Lower leg skin (tissue), 4 donors: ENCODE measurements around the gene TPRX2. TPM values are rescaled to one million over a fixed set of nuclear protein-coding genes. Genes with fewer than 3 reads are reported as not detected.
"Not testable (repeated sequence)": the region's sequence is repeated elsewhere in the genome, so short reads cannot be mapped to it uniquely, and the experiment has no call there.

Experiments used
- DNase-seq, 2 donors: peaks; one replicate each; pipeline ENCODE4 v3.0.0-alpha.2; 2019; ENCODE audit warnings: low spot score in 2 of 2
- H3K4me3 ChIP-seq: fragments of 200-600 bp; sonication (generic); 2 replicates; pipeline ENCODE4 v1.5.1; 2017; ENCODE audit warnings: mild to moderate bottlenecking, low read depth; ENCODE audit not compliant: poor library complexity, severe bottlenecking
- CTCF ChIP-seq, 3 donors: fragments of 450-650 bp; IDR thresholded peaks; one replicate each; pipeline ENCODE4 v1.5.1; 2016; ENCODE audit warnings: antibody characterized with exemption in 3 of 3, mild to moderate bottlenecking in 3 of 3, moderate library complexity in 2 of 3
- POLR2A ChIP-seq, 2 donors: fragments of 450-650 bp; IDR thresholded peaks; one replicate each; pipeline ENCODE4 v1.6.1; 2016 to 2017; ENCODE audit warnings: antibody characterized with exemption in 2 of 2, mild to moderate bottlenecking in 1 of 2, moderate library complexity in 1 of 2
- WGBS, 2 donors: methylation state at CpG; one replicate each; pipeline ENCODE4 v1.1.5; 2018; 5-methylcytosine and 5-hydroxymethylcytosine counted together
- intact Hi-C: fragments of 100-400 bp; cut with DNase I; formaldehyde crosslinking; loops from one replicate; pipeline ENCODE4 v1.15.0; 2023; ENCODE audit warnings: low total_unique reads
- total RNA-seq, 4 donors: library from RNA; depleted of rRNA; stranded (reverse); fragments of >200 nt; gene quantifications; one replicate each; pipeline ENCODE4 v1.1.0, GENCODE V29; 2016

The TPRX2 gene
- total RNA-seq, 4 donors from 2014 or later, result not detected

- DNase-seq, result no peak
- WGBS, 2 donors, result 47 to 71% methylated on average over 10 to 30 of the region's 34 CpGs
- TF ChIP-seq CTCF (IDR thresholded peaks at IDR 0.05) (no peak), POLR2A (IDR thresholded peaks at IDR 0.05) (no peak)
- no peak overlapping the region for H3K4me3 ChIP-seq
- intact Hi-C loops, result no loop called here
Measured at GRCh38 chr19:47860602-47861297, 1.7 kb downstream of the TPRX2 start.

GRCh38 chr19:47861630-47862029 lies 2.6 kb downstream of the TPRX2 start:
- TF ChIP-seq CTCF (IDR thresholded peaks at IDR 0.05) (no peak), POLR2A (IDR thresholded peaks at IDR 0.05) (no peak)
- intact Hi-C loops, result no loop called here
- H3K4me3 ChIP-seq, result no peak overlapping the region
- no peak for DNase-seq
- 93 to 96% methylated on average over 5 of the region's 5 CpGs for WGBS, 2 donors

GRCh38 chr19:47863514-47863936 lies 4.5 kb downstream of the TPRX2 start:
- intact Hi-C loops, result no loop called here
- no peak for TF ChIP-seq CTCF (IDR thresholded peaks at IDR 0.05)
- no peak for TF ChIP-seq POLR2A (IDR thresholded peaks at IDR 0.05)
- no peak overlapping the region for H3K4me3 ChIP-seq
- 20 to 23% methylated on average over 14 of the region's 14 CpGs for WGBS, 2 donors
- peak; percentile 62 to 96 for DNase-seq

GRCh38 chr19:47865166-47865565 lies 6.1 kb downstream of the TPRX2 start:
- no peak for DNase-seq
- TF ChIP-seq CTCF (IDR thresholded peaks at IDR 0.05) (no peak), POLR2A (IDR thresholded peaks at IDR 0.05) (no peak)
- H3K4me3 ChIP-seq, result no peak overlapping the region
- 55 to 62% methylated on average over 10 of the region's 10 CpGs for WGBS, 2 donors
- intact Hi-C loops, result no loop called here

- intact Hi-C loops, result no loop called here
- 72 to 83% methylated on average over 4 of the region's 4 CpGs for WGBS, 2 donors
- H3K4me3 ChIP-seq, result no peak overlapping the region
- DNase-seq, result no peak
- TF ChIP-seq POLR2A (IDR thresholded peaks at IDR 0.05), result no peak
- TF ChIP-seq CTCF (IDR thresholded peaks at IDR 0.05), result no peak
Measured at GRCh38 chr19:47878906-47879305, 19.9 kb downstream of the TPRX2 start.

- H3K4me3 ChIP-seq, intact Hi-C loops, DNase-seq: not testable (repeated sequence)
- 46 to 63% methylated on average over 4 of the region's 4 CpGs for WGBS, 2 donors
Measured at GRCh38 chr19:47879385-47879784, 20.4 kb downstream of the TPRX2 start.
